IgD-negative memory B cell (primary cell): ENCODE measurements around the gene ZNF70. TPM values are rescaled to one million over a fixed set of nuclear protein-coding genes. Genes with fewer than 3 reads are reported as not detected.

Experiments
- H3K27ac Mint-ChIP-seq, 3 donors: one replicate each; pipeline ENCODE4 v1.8.0; 2020 to 2022; ENCODE audit warnings: mild to moderate bottlenecking in 3 of 3, mixed read lengths in 3 of 3, moderate library complexity in 1 of 3
- H3K27me3 Mint-ChIP-seq: one replicate; pipeline ENCODE4 v1.8.0; 2021; ENCODE audit warnings: mixed read lengths
- H3K36me3 Mint-ChIP-seq: one replicate; pipeline ENCODE4 v1.8.0; 2020; ENCODE audit warnings: mild to moderate bottlenecking, mixed read lengths
- H3K4me1 Mint-ChIP-seq, 3 donors: one replicate each; pipeline ENCODE4 v1.8.0; 2020 to 2022; ENCODE audit warnings: mixed read lengths in 3 of 3, mild to moderate bottlenecking in 1 of 3
- H3K4me3 Mint-ChIP-seq, 4 donors: one replicate each; pipeline ENCODE4 v1.8.0; 2020 to 2022; ENCODE audit warnings: mild to moderate bottlenecking in 4 of 4, mixed read lengths in 4 of 4, moderate library complexity in 3 of 4
- H3K9me3 Mint-ChIP-seq, 3 donors: one replicate each; pipeline ENCODE4 v1.8.0; 2020 to 2021; ENCODE audit warnings: mixed read lengths in 3 of 3, mild to moderate bottlenecking in 1 of 3
- polyA plus RNA-seq: library from polyadenylated mRNA; unstranded; fragments of 300-500 nt; fragmentation: Illumina TruSeq; gene quantifications from one replicate; pipeline ENCODE4 v1.2.3, GENCODE V29; 2021

The ZNF70 gene
- polyA plus RNA-seq, 1 donor from 2014 or later = 0.20 TPM

DNA sequence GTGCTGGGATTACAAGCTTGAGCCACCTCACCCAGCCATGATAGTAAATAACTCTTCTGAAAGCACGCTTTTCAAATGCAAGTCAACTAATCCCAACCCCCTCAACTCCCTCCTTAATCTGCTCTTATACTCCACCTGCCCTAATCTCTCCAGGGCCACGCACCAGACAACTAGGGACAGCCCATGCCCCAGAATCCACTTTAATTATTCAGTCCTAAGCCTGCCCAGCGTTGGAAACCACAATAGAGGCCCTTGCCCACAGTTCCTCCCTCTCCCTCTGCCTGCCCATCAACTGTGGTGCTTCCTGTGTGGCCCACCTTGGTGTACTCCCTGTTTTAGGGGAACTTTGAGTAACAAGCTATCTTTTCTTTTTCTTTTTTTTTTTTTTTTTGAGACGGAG lies 6.0 kb upstream of the ZNF70 start:
- Mint-ChIP-seq H3K4me1 (peaks cover 26 to 36% (median 27%) of the 10 kb centered on the region in 3 donors), H3K9me3 (no peaks in the 10 kb centered on the region), H3K27ac (peak overlapping the region in 1 of 3 donors; percentile 58), H3K4me3 (peak overlapping the region in 3 of 4 donors; percentile 41 to 67 (median 56)), H3K27me3 (peaks cover 2% of the 10 kb centered on the region), H3K36me3 (peaks cover 4% of the 10 kb centered on the region)

DNA sequence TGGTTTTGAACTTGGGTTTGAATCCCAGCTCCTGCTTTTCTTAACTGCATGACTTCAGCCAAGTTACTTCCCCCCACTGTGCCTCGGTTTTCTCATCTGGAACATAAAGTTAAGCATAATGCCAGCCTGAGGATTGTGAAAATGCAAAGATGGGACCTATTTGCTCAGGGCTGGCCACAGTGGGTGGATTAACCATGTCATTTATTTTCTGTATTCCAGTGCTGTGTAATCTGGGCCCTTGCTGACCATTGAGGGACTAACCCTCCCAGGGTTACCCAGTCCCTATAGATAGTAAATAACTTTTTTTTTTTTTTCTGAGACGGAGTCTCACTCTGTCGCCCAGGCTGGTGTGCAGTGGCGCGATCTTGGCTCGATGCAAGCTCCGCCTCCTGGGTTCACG lies 4.8 kb upstream of the ZNF70 start:
- Mint-ChIP-seq H3K27ac (peak overlapping the region in 2 of 3 donors; percentile 78 to 93), H3K36me3 (peaks cover 2% of the 10 kb centered on the region), H3K27me3 (peaks cover 2% of the 10 kb centered on the region), H3K4me1 (peaks cover 27 to 35% (median 27%) of the 10 kb centered on the region in 3 donors), H3K4me3 (peak overlapping the region in 2 of 4 donors; percentile 9 to 82), H3K9me3 (no peaks in the 10 kb centered on the region)

DNA sequence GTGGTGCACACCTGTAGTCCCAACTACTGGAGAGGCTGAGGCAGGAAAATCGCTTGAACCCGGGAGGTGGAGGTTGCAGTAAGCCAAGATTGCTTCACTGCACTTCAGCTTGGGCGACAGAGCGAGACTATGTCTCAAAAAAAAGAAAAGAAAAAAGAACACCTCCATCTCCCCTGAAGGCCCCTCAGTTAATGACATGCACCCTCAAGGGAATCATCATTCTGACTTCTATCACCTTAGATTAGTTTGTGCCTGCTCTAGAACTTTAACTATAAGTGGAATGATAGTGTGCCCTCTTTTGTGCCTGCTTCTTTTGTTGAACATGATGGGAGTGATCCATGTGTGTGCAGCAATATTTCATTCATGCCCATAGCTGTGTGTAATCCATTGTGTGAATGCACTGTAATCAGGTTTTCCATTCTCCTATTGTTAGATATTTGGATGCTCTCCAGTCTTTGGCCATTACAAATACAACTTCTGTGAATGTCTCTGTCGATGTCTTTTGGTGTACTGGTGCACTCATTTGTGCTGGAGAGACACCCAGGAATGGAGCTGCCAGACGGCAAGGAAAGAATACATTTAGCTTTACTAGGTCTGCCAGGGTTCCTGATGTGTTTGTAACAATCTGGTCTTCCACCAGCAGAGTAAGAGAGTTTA lies 4.2 kb upstream of the ZNF70 start:
- Mint-ChIP-seq H3K9me3 (no peaks in the 10 kb centered on the region), H3K27me3 (peaks cover 2% of the 10 kb centered on the region), H3K36me3 (peaks cover 2% of the 10 kb centered on the region), H3K4me1 (peaks cover 27 to 32% (median 28%) of the 10 kb centered on the region in 3 donors), H3K4me3 (peak overlapping the region; percentile 44 to 97 (median 76)), H3K27ac (peak overlapping the region; percentile 78 to 99 (median 93))

DNA sequence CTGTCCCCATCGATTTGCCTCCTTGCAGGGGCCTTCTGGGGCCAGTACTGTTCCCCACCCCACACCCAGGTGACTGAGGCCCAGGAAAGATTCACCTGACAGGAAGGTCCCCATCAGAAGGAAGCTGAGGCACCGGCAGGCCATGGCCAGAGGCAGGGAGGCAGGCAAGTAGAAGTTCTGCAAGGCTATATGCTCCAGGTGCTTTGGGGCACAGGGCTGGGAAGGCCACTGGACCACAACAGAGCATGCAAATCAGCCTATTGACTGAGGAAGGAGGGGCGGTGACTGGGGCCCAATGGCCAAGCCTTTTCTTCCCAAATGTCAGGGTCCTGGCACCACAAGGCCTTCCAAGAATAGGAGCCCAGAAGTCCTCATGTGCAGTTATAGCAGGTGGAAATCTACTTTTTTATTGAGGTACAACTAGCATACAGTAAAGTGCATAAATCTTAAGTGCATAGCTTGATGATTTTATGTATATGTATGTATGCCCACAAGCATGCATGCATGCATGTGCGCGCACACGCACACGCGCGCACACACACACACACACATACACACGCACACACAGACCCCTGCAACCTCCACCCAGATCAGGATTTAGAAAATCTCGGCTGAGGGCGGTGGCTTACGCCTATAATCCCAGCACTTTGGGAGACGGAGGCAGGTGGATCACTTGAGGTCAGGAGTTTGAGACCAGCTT lies 3.5 kb upstream of the ZNF70 start, which contains the start of gene VPREB3:
Gene VPREB3, minus strand, starts transcription at position 206 of the 700 bp plus-strand sequence. Its CDS starts 62 bp downstream, at position 144.
- no peaks in the 10 kb centered on the region for H3K9me3 Mint-ChIP-seq
- H3K4me1 Mint-ChIP-seq = peaks cover 27 to 33% (median 32%) of the 10 kb centered on the region in 3 donors
- H3K36me3 Mint-ChIP-seq = peaks cover 2% of the 10 kb centered on the region
- H3K4me3 Mint-ChIP-seq = peak within 1 kb of the TSS; percentile 82 to 99 (median 94)
- peaks cover 2% of the 10 kb centered on the region for H3K27me3 Mint-ChIP-seq
- peak within 1 kb of the TSS; percentile 93 to 100 (median 99) for H3K27ac Mint-ChIP-seq

DNA sequence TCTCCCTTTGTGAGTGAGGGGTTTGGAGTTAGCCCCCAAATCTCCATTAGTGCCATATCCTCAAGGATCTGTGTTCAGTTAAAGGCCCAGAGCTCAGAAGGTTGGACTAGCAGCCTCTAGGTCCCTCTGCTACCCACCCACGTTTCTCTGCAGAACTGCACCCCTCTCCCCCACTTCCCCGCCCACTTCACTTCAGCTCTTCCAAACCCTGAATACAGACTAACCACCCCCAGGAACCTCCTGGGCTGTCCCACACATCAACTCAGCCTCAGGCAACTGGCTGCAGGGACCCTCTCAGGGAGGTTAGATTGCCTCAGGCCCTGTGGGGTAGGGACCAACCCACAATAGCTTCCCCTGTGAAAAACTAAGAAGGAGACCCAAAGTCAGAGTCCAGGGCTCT lies 2.5 kb upstream of the ZNF70 start:
- Mint-ChIP-seq H3K9me3 (no peaks in the 10 kb centered on the region), H3K4me3 (peak overlapping the region; percentile 82 to 99 (median 94)), H3K36me3 (peaks cover 2% of the 10 kb centered on the region), H3K27me3 (peaks cover 2% of the 10 kb centered on the region), H3K4me1 (peaks cover 27 to 33% (median 32%) of the 10 kb centered on the region in 3 donors), H3K27ac (peak overlapping the region; percentile 93 to 100 (median 99))

DNA sequence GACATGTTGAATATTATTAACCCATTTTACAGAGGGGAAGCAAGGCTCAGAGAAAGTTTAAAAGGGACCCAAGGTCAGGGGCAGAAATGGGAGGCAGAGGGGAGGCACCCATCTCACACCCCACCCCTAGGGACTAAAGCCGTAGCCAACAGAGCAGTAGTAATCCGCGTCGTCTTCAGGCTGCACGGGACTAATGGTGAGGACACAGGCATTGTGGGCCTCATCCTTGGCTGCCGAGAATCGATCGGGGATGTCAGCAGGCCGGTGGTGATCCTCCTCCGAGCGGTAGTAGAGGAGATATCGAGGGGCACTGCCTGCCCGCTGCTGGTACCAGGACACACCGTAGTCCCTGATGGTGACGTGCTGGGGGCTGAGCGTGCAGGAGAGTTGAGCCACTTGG lies 1.8 kb upstream of the ZNF70 start:
- Mint-ChIP-seq H3K27ac (peak overlapping the region; percentile 93 to 100 (median 99)), H3K4me3 (peak overlapping the region; percentile 82 to 99 (median 94)), H3K4me1 (peaks cover 27 to 33% (median 32%) of the 10 kb centered on the region in 3 donors), H3K27me3 (peaks cover 2% of the 10 kb centered on the region), H3K9me3 (no peaks in the 10 kb centered on the region), H3K36me3 (peaks cover 2% of the 10 kb centered on the region)

DNA sequence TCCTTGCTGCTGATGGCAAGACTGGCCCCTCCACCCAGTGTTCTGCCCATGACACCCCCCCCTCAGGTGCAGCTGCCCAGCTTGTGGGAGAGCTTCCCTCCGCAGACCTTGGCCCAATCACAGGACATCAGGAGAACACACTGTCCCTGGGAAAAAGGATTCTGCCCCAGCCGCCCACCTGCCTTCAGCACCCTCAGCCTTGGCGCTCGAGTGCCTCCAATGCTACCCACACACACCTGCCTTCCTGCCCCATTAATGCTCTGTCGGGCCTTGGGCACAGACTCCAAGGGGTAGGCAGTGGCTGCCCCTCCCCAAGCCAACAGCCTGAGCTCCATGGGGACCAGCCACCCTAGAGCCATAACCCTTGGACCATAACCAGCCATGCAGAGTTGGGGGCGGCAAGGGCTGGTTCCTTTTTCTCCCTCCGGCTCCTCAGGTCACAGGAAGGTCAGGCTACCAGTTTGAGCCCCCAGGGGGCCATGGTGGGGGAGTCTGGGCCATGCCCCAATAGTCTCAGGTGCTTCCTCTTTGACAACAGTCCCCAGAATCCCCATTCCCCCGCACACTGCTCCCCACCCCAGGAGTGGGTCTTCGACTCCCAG lies 1.3 kb upstream of the ZNF70 start:
- peaks cover 27 to 33% (median 30%) of the 10 kb centered on the region in 3 donors for H3K4me1 Mint-ChIP-seq
- H3K36me3 Mint-ChIP-seq = peaks cover 2% of the 10 kb centered on the region
- H3K9me3 Mint-ChIP-seq = no peaks in the 10 kb centered on the region
- H3K4me3 Mint-ChIP-seq = peak overlapping the region; percentile 82 to 99 (median 94)
- H3K27me3 Mint-ChIP-seq = peaks cover 2% of the 10 kb centered on the region
- H3K27ac Mint-ChIP-seq = peak overlapping the region; percentile 93 to 100 (median 99)

DNA sequence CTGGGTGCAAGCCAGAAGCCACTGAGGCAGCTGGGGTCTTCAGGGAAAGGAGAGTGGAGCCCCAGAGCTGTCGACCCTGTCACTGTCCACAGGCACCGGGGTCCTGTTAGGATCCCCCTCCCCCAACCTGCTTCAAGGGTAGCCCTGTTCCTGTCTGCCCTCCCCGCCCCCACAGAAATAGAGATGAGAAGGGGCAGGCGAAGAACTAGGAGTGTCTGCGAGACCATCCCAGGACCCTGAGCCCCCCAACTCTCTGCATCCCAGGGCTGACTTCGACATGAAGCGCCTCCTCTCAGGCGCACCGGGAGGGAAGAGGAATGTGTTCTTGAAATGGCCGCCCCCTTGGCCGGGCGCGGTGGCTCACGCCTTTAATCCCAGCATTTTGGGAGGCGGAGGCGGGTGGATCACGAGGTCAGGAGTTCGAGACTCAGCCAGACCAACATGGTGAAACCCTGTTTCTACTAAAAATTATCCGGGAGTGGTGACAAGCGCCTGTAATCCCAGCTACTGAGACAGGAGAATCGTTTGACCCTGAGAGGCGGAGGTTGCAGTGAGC lies 607 bp upstream of the ZNF70 start:
- H3K27me3 Mint-ChIP-seq = peaks cover 2% of the 10 kb centered on the region
- H3K9me3 Mint-ChIP-seq = no peaks in the 10 kb centered on the region
- H3K4me3 Mint-ChIP-seq = peak overlapping the region; percentile 82 to 99 (median 94)
- peak overlapping the region; percentile 93 to 100 (median 99) for H3K27ac Mint-ChIP-seq
- peaks cover 21 to 29% (median 24%) of the 10 kb centered on the region in 3 donors for H3K4me1 Mint-ChIP-seq
- H3K36me3 Mint-ChIP-seq = peaks cover 2% of the 10 kb centered on the region

DNA sequence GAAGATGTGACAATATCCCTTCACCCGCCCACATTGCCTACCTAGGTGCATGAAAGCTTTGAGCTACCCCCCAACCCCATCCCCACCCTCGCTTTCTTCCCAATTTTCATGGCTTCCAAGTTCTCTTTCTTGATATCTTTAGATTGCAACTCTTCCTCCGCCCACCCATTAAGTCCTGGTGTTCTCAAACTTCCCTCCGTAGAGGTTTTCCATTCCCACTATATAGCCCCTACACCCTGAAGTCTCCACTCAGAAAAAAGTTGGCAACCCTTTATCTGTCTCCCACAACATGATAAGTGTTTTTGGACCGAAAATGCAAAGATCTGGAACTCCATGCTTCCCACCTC lies 572 bp downstream of the ZNF70 start:
- Mint-ChIP-seq H3K4me1 (peaks cover 20 to 26% (median 21%) of the 10 kb centered on the region in 3 donors), H3K27ac (peak overlapping the region; percentile 57 to 93 (median 89)), H3K4me3 (peak overlapping the region; percentile 70 to 84 (median 82)), H3K9me3 (no peaks in the 10 kb centered on the region), H3K27me3 (peaks cover 2% of the 10 kb centered on the region), H3K36me3 (peaks cover 3% of the 10 kb centered on the region)

DNA sequence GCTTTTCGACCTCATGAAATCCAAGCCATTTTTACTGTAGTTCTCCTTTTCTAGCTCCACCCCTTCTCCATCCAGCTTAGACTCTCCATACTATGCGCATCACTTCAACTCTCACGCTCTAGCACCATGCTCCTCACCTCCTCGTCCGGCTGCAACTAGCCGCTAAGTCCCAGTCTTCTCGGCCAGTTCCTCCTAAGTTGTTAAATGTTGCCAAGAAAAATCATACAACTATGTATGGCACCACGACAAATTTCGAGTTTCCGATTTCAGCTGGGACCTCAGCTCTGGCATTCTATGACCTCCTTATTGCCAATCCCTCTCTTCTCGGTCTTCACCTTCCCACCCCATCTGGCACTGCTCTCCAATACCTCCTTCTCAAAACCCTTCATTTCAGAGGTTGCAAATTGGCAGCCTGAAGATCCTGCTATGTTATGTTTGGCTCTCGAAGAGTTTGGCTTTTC lies 1.0 kb downstream of the ZNF70 start:
- Mint-ChIP-seq H3K4me1 (peaks cover 15 to 24% (median 18%) of the 10 kb centered on the region in 3 donors), H3K36me3 (peaks cover 8% of the 10 kb centered on the region)

DNA sequence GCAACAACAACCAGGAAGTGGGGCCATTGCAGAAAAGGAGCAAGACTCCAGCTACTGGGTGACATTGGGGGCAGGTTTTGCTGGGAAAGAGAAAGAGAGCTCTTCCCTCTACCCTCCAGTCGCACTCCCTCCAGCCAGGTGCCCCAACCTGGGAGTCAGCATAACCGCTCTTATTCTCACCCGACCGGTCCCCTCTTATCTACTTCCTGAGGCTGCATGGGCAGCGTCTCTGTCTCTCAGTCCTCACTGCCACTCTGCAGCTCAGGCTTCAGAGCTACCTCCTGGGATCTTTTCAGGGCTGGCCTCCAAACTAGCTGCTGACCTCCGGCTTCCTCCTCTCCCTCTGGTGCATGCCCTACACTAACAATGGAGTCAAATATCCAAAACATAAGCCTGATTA lies 5.1 kb downstream of the ZNF70 start:
- H3K27me3 Mint-ChIP-seq = no peaks in the 10 kb centered on the region
- H3K4me1 Mint-ChIP-seq = peaks cover 0 to 11% (median 5%) of the 10 kb centered on the region in 3 donors
- H3K4me3 Mint-ChIP-seq = peak overlapping the region in 1 of 4 donors; percentile 22
- peaks cover 12% of the 10 kb centered on the region for H3K36me3 Mint-ChIP-seq
- peaks cover 0 to 2% (median 0%) of the 10 kb centered on the region in 3 donors for H3K9me3 Mint-ChIP-seq
- no peak overlapping the region for H3K27ac Mint-ChIP-seq

More for the DNA sequence above, 1.0 kb downstream of the ZNF70 start:
- Mint-ChIP-seq H3K4me3 (peak overlapping the region; percentile 70 to 84 (median 82)), H3K9me3 (no peaks in the 10 kb centered on the region), H3K27ac (peak overlapping the region in 2 of 3 donors; percentile 57 to 93), H3K27me3 (no peaks in the 10 kb centered on the region)

DNA sequence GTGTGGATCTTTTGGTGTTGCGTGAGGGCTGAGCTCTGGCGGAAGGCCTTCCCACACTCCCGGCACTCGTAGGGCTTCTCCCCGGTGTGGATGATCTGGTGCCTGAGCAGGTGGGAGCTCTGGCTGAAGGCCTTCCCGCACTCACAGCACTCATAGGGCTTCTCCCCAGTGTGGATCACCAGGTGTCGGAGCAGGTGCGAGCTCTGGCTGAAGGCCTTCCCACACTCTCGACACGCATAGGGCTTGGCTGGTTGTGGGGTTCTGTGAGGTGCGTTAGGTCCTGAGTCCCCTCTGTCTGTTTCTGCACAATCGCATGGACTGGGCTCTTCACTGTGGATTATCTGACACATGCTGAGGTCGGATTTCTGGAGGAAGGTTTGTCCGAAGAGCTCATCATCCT lies 6.4 kb downstream of the ZNF70 start:
- Mint-ChIP-seq H3K9me3 (peaks cover 0 to 2% (median 0%) of the 10 kb centered on the region in 3 donors), H3K4me1 (peaks cover 0 to 3% (median 2%) of the 10 kb centered on the region in 3 donors), H3K27ac (peak overlapping the region in 1 of 3 donors; percentile 28), H3K4me3 (no peak overlapping the region), H3K27me3 (no peaks in the 10 kb centered on the region), H3K36me3 (peaks cover 12% of the 10 kb centered on the region)

DNA sequence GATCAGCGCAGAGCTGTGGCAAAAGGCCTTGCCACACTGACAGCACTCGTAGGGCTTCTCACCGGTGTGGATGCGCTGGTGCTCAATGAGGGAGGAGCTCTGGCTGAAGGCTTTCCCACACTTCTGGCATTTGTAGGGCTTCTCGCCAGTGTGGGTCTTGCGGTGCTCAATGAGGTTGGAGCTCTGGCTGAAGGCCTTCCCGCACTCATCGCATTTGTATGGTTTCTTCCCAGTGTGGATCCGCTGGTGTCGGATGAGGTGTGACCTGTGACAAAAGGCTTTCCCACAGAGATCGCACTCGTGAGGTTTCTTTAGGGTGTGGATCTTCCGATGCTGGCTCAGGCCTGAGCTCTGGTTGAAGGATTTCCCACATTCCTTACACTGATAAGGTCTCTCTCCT lies 6.9 kb downstream of the ZNF70 start:
- peaks cover 12% of the 10 kb centered on the region for H3K36me3 Mint-ChIP-seq
- H3K9me3 Mint-ChIP-seq = peaks cover 0 to 2% (median 0%) of the 10 kb centered on the region in 3 donors
- H3K4me3 Mint-ChIP-seq = no peak overlapping the region
- no peak overlapping the region for H3K27ac Mint-ChIP-seq
- H3K4me1 Mint-ChIP-seq = peaks cover 0 to 3% (median 2%) of the 10 kb centered on the region in 3 donors
- no peaks in the 10 kb centered on the region for H3K27me3 Mint-ChIP-seq

DNA sequence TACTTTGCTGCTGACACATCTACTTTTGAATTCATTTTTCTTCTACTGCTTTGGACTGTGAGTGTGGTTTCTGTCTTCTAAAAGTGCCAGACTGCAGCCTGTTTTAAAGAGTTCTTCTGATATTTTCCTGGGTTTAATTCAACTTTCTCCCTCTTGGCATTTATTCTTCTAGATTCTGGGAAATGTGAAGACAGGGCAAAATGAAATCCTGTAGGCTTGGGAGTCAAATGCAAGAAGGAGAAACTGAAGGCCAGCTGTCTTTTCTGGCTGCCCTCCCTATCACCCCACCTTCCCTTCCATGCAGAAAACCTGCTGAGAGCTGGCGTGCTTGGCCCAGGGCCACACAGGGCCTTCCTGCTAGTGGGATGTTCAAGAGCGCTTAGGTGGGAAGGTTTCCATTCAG lies 7.6 kb downstream of the ZNF70 start:
- Mint-ChIP-seq H3K4me1 (peaks cover 0 to 3% (median 2%) of the 10 kb centered on the region in 3 donors), H3K27me3 (no peaks in the 10 kb centered on the region), H3K27ac (peak overlapping the region in 1 of 3 donors; percentile 53), H3K4me3 (no peak overlapping the region), H3K36me3 (peaks cover 12% of the 10 kb centered on the region), H3K9me3 (peaks cover 0 to 2% (median 0%) of the 10 kb centered on the region in 3 donors)
